HG02610 (cell line): ENCODE measurements around the gene AEBP1.

Experiments
- ATAC-seq: cut with Tn5 transposase; IDR thresholded peaks from one replicate; pipeline ENCODE4 v1.9.1; 2021; ENCODE audit warnings: mild to moderate bottlenecking, moderate library complexity; ENCODE audit not compliant: unreplicated experiment

Gene AEBP1

DNA sequence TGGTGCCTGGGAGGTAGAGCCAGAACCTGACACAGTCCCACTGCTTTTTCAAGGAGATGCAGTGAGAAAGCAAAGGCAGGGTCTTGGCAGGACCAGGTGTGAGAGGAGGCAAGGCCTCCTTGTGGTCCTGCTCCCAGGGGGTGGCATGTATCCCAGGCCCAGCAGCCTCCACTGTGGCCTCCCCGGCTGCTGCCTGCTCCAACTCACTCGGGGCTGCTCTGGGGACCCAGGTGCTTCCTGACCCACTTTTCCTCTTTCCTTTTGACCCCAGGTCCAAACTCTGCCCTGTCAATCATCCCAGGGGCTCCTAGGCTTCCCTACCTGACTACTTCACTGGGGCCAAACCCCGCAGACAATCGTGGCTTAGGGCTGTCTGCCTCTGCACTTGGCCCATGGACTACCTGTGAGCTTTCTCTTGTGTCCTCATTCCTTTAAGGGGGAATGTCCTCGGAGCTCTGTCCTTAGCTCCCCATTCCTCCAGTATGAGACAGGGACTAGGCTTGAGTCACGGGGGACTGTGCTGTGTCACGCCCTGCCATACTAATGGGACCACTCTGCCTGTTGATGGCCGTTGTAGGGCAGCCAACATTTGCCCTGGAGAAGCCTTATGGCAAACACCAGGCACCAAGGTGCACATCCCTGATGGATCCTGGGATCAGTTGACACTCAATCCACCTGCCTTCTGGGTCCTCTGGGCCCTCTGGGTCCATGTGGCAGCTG is 1.1 kb upstream of the AEBP1 start:
- no peak for ATAC-seq

DNA sequence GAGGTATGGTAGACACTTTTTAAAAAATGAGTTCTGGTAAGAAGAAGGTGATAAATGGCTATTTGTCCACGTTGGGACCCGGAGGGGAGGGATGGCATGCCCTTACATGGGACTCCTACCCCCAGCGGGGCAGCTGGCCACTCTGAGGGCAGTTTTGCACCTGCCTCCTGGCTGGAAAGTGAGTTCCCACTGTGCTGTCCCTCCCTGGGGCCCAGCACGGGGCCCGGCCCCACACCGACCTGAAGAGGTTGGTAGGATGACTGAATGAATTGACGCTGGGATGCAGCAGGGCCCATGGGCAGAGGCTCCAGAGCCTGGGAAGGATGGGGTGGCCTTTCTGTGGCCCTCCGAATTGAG is 601 bp upstream of the AEBP1 start:
- no peak for ATAC-seq

DNA sequence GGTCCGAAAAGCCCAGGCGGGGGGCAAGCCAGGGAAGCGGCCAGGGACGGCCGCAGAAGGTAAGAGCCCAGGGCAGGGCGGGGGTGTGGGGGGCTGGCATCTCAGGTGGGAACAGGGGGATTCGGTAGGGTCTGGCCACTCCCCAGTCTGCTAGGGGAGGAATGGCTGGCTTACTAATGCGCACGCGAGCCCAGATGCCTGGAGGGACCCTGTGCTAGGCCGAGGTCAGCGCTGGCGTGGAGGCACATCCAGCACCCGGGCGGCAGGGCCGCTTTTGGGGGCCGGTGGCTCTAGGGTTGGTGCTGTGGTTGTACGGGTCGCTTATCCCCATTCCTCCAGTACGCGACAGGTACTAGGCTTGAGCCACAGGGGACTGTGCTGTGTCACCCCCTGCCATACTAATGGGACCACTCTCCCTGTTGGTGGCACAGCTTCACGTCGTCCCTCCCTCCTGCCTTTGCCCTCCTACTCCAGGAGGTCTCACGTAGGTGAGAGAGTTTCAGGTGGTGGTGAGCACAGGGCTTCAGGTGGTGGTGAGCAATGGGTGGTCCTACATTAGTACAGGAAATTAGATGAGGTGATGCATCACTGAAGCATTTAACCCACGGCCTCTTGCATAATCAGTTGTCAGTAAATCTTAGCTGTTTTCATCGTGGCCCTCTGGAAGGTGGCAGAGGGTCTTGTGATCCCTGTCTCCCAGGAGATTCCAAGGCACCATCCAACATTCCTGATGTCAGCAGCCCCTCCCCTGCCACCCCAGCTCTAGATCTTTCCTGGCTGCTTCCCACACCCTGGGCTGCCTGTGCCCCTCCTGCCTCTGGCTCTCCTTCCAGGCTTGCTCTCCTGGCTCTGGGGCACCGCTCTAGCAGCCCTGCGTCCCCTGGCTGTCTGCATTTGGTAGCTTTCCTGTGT is 971 bp downstream of the AEBP1 start:
- no peak for ATAC-seq

DNA sequence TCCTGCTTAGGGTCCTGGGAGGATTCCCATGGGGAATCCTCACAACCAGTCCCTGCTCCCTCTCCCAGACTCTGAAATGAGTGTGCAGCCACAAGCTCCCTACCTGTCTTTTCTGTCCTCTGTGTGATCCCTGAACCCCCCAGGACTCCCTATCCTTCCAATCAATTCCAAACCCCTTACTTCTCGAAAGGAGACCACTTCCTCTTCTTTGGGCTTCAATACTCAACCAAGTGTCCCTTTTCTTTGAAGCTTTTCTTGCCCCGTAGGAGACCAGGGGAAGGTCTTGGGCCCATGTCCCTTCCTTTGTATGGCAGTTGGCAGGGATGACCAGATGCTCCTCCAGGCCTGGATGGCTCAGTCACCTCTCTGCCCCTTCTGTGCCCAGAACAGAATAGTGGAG is 1.7 kb downstream of the AEBP1 start:
- ATAC-seq, result no peak

DNA sequence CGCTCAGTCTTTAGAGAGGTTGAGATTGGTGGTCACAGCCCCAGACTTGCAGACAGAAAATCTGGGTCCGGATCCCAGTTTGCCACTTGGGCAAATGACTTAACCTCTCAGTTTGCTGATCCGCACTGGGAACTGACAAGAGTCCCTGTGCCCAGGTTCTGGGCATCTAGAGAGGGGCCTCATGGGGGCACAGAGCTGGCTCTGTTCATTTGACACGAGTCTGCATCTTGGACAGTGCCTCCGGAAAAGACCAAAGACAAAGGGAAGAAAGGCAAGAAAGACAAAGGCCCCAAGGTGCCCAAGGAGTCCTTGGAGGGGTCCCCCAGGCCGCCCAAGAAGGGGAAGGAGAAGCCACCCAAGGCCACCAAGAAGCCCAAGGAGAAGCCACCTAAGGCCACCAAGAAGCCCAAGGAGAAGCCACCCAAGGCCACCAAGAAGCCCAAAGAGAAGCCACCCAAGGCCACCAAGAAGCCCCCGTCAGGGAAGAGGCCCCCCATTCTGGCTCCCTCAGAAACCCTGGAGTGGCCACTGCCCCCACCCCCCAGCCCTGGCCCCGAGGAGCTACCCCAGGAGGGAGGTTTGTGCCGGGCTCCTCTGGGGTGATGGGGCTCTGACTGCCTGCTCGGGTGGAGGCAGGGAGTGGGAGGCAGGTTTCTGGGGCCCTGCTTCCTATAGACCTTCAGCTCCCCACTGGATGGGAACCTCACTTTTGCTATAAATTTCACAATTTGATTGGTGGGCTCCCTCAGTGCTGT is 2.3 kb downstream of the AEBP1 start:
- no peak for ATAC-seq

DNA sequence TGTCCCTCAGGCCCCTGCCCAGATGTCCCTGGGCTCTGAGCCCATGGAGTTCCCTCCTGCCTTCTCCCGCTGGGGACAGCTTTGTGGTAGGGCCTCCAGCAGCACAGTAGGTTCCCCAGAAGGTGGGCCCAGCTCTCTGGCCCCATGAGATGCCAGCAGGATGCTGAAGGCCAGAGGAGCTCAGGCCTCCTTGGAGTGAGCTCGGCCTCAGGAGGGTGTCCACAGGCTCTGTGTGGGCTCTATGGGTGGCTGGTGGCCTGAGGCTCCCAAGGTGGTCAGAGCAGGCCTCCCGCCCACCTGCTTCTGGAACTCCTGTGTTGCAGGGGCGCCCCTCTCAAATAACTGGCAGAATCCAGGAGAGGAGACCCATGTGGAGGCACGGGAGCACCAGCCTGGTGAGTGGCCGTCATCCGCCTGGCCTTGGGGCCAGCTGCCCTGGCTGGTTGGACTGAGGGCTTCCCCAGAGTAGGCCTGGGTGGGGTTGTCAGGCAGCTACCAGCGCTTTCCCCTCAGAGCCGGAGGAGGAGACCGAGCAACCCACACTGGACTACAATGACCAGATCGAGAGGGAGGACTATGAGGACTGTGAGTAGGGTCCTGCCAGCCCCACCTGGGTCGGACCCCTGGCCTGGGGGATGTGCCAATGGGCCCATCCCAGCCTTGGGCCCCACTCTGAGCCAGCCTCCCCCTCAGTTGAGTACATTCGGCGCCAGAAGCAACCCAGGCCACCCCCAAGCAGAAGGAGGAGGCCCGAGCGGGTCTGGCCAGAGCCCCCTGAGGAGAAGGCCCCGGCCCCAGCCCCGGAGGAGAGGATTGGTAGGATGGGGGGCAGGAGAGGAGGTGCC is 3.2 kb downstream of the AEBP1 start:
- ATAC-seq, result no peak

DNA sequence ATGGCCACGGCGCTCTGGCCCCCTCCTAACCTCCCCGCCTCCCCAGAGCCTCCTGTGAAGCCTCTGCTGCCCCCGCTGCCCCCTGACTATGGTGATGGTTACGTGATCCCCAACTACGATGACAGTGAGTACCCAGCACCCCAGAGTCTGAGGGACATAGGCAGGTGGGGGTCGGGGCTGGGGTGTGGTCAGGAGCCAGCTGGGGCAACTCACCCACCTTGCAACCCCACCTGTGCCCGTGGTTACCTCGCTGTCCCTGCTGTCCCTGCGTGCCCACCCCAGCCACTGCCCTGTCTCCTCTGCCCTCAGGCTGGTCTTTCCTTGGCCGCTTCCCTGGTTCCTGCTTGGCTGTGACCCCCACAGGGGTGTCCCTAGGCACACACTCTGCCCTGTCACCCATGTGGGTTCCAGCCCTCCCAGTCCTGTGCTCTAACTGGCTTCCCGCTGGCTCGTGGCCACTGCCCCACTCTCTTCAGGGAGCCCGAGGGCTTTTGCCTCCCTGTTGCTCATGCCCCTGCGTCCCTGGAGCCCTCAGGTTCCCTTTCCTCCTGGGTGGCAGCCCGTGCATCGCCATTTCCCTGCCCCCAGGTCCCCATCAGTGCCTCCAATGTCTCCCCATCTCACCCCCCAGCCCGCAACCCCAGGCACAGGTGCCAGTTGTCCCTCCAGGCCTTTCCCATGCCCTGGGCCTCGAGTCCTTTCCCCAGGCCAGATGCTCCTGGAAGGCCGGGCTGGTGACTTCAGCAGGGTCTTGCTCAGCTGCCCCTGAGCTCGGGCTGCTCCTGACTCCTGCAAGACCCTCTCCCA is 4.0 kb downstream of the AEBP1 start:
- ATAC-seq, result no peak

DNA sequence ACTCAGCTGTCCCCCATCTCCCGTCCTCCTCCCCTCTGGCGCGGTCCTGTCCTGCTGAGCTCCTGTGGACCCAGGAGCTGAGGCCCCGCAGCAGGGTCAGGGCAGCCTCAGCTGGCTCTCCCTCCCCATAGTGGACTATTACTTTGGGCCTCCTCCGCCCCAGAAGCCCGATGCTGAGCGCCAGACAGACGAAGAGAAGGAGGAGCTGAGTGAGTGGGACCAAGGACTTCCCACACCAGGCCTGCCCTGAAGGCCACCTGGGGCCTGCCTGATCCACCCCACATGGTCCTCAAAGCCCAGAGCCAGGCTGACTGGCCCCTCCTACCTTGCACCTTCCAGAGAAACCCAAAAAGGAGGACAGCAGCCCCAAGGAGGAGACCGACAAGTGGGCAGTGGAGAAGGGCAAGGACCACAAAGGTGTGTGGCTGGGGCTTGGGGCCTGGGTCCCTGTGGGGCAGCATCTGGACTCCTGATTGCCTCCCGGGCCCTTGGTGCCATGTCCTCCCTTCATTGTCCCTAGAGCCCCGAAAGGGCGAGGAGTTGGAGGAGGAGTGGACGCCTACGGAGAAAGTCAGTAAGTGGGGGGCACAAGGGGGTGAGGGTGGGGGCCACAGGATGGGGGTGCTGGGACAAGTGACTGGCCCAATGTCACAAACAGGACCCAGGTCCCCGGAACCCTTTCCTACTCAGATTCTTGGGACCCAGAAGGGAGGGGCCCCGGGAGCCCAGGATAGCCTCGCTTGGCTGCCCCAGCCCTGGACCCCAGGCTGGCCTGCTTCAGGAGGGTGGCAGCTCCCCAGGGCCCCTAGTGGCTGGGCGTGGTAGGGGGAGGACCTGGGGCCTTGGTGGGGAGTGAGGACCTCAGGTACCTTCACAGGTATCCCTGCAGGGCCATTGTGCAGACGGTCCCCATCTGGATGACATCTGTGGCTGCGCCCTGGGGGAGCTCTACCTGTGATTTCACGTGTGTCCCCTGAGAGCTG is 4.9 kb downstream of the AEBP1 start:
- ATAC-seq, result no peak

DNA sequence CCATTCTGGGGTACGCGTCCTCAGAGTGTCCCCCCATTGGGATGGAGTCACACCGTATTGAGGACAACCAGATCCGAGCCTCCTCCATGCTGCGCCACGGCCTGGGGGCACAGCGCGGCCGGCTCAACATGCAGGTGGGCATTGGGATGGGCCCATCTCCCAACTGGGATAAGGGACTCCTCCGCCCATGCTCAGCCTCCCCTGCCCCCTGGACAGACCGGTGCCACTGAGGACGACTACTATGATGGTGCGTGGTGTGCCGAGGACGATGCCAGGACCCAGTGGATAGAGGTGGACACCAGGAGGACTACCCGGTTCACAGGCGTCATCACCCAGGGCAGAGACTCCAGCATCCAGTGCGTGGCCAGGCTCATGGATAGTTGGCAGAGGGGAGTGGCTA is 5.8 kb downstream of the AEBP1 start:
- no peak for ATAC-seq

DNA sequence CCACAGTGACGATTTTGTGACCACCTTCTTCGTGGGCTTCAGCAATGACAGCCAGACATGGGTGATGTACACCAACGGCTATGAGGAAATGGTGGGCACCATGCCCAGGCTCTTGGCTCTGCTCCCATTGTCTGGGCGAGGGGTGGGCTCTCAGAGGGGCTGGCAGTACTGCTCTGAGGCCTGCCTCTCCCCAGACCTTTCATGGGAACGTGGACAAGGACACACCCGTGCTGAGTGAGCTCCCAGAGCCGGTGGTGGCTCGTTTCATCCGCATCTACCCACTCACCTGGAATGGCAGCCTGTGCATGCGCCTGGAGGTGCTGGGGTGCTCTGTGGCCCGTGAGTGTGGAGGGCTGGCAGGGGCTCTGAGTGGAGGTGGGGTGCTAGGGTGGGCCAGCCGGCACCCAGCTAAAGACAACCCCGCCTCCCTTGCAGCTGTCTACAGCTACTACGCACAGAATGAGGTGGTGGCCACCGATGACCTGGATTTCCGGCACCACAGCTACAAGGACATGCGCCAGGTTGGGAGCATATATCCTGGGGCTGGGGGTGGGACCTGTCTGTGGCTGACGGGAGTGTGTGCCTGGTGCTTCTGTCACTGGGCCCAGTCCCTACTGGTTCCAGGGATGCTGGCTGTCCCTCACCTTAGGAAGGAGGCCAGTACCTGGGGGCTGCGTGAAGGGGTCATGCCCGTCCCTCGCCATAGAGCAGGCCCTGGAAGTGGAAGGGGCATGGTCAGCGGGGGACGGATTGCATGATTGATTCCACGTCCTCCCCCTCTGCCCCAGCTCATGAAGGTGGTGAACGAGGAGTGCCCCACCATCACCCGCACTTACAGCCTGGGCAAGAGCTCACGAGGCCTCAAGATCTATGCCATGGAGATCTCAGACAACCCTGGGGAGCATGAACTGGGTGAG is 6.8 kb downstream of the AEBP1 start:
- no peak for ATAC-seq

DNA sequence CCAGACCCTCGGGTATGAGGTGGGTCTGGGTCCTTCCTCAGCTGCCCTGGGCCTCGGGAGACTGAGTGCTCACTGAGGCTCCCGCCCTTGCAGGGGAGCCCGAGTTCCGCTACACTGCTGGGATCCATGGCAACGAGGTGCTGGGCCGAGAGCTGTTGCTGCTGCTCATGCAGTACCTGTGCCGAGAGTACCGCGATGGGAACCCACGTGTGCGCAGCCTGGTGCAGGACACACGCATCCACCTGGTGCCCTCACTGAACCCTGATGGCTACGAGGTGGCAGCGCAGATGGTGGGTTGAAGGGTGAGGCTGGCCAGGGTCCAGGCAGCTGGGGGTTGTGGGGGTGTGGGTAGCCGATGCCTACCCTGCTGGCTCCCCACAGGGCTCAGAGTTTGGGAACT is 7.6 kb downstream of the AEBP1 start:
- no peak for ATAC-seq

DNA sequence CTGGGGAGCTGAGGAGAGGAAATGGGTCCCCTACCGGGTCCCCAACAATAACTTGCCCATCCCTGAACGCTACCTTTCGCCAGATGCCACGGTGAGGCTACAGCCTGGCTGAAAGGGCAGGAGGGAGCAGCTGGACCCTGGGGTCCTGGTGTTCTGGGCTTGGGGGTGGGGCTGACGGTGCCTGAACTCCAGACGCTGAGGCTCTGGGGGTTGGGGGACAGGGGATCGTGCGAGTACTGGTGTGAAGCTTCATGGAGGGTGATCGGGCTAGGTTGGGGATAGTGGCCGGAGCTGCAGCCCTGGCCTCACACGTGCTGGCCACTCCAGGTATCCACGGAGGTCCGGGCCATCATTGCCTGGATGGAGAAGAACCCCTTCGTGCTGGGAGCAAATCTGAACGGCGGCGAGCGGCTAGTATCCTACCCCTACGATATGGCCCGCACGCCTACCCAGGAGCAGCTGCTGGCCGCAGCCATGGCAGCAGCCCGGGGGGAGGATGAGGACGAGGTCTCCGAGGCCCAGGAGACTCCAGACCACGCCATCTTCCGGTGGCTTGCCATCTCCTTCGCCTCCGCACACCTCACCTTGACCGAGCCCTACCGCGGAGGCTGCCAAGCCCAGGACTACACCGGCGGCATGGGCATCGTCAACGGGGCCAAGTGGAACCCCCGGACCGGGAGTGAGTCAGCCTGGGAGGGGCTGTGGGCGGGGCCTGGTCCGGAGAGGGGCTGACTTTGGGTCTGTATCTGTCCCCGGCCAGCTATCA is 8.3 kb downstream of the AEBP1 start:
- no peak for ATAC-seq

DNA sequence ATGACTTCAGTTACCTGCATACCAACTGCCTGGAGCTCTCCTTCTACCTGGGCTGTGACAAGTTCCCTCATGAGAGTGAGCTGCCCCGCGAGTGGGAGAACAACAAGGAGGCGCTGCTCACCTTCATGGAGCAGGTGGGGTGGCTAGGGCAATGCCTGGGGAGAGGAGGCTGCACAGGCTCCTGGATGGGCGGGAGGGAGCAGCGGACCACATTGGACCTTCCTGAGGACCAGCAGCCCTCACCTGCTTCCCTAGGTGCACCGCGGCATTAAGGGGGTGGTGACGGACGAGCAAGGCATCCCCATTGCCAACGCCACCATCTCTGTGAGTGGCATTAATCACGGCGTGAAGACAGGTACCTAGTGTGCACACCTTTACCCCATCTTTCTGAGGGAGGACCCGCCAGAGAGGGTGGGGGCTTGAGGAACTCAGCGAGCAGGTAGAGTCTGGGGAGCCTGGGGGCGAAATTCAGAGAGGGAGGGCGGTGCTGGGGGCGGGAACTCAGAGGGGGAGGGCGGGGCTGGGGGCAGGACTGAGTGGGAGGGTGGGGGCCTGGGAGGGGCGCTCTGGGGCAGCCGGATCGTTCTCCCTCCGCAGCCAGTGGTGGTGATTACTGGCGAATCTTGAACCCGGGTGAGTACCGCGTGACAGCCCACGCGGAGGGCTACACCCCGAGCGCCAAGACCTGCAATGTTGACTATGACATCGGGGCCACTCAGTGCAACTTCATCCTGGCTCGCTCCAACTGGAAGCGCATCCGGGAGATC is 9.0 kb downstream of the AEBP1 start:
- no peak for ATAC-seq

DNA sequence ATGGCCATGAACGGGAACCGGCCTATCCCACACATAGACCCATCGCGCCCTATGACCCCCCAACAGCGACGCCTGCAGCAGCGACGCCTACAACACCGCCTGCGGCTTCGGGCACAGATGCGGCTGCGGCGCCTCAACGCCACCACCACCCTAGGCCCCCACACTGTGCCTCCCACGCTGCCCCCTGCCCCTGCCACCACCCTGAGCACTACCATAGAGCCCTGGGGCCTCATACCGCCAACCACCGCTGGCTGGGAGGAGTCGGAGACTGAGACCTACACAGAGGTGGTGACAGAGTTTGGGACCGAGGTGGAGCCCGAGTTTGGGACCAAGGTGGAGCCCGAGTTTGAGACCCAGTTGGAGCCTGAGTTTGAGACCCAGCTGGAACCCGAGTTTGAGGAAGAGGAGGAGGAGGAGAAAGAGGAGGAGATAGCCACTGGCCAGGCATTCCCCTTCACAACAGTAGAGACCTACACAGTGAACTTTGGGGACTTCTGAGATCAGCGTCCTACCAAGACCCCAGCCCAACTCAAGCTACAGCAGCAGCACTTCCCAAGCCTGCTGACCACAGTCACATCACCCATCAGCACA is 9.7 kb downstream of the AEBP1 start:
- no peak for ATAC-seq

DNA sequence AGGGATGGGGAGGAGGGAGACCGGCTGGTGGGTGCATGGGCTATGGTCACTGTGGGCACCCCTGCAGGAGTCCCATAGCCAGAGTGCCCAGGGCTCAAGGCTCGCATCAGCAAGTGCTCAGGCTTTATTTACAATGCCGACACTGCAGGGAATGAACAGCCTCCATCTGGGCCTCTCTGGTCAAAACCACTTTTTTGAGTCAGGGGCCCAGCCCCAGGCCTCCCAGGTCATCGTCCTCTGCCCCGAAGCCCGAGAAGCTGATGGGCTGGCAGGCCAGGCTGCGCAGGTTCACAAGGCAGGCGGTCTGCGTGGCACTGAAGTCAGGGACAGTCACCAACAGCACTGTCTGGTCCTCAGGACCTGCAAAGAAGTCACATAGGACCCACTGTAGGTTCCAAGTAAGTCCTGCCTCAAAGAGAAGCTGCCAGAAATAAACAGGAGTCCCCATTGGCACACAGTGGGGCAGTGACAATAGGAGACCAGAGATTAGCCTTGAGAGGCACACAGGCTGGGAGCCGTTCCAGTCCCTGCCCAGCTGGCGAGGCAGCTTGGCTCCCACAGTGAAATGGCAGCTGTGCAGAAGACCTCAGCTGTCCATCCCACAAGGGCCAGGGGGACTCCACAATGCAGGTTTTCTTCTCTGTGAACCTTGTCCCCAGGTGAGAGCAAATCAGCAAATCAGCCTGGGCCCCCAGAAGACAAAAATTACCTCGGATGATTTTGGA is 10.6 kb downstream of the AEBP1 start:
- no peak for ATAC-seq
